GM21717 (cell line): Measurements from ENCODE around the gene IL27RA.

Experiments used
- ATAC-seq: cut with Tn5 transposase; IDR thresholded peaks from one replicate; pipeline ENCODE4 v1.9.1; 2021; ENCODE audit warnings: mild to moderate bottlenecking, moderate library complexity; ENCODE audit not compliant: unreplicated experiment

Gene IL27RA

GRCh38 chr19:14031719-14032480, at the start of gene IL27RA:
Gene IL27RA (plus strand): TSS chr19:14031762. CDS start chr19:14031873, 111 bp downstream.
- ATAC-seq: no peak

- ATAC-seq: no peak
These were observed 49.5 kb upstream of the IL27RA start for GRCh38 chr19:13981988-13982501.

- no peak for ATAC-seq
These were observed 48.8 kb upstream of the IL27RA start for GRCh38 chr19:13982773-13983172.

GRCh38 chr19:13983213-13983889, 48.2 kb upstream of the IL27RA start:
- ATAC-seq: no peak

GRCh38 chr19:13984186-13984585, 47.4 kb upstream of the IL27RA start:
- no peak for ATAC-seq

GRCh38 chr19:13984875-13985741, 46.5 kb upstream of the IL27RA start:
- no peak for ATAC-seq

GRCh38 chr19:13985771-13986347, 45.7 kb upstream of the IL27RA start:
- ATAC-seq: peak; percentile 23

- ATAC-seq: peak; percentile 65
These were observed 45.1 kb upstream of the IL27RA start for GRCh38 chr19:13986348-13986904.

- no peak for ATAC-seq
These were observed 44.3 kb upstream of the IL27RA start for GRCh38 chr19:13987101-13987890.

- no peak for ATAC-seq
These were observed 42.1 kb upstream of the IL27RA start for GRCh38 chr19:13989487-13989886.

- no peak for ATAC-seq
These were observed 41.5 kb upstream of the IL27RA start for GRCh38 chr19:13990085-13990484.

GRCh38 chr19:13992025-13992424, 39.5 kb upstream of the IL27RA start:
- no peak for ATAC-seq

- ATAC-seq: no peak
These were observed 37.8 kb upstream of the IL27RA start for GRCh38 chr19:13993590-13994300.

GRCh38 chr19:13995017-13995728, 36.4 kb upstream of the IL27RA start:
- ATAC-seq: no peak

- ATAC-seq: no peak
These were observed 35.4 kb upstream of the IL27RA start for GRCh38 chr19:13995878-13996765.

- ATAC-seq: no peak
These were observed 34.5 kb upstream of the IL27RA start for GRCh38 chr19:13996928-13997630.

- ATAC-seq: no peak
These were observed 34.0 kb upstream of the IL27RA start for GRCh38 chr19:13997631-13997962.
